Measurements from ENCODE around the gene C8B. TPM values are rescaled to one million over a fixed set of nuclear protein-coding genes. Genes with fewer than 3 reads are reported as not detected.

C8B gene
- total RNA-seq, 1 experiment from 2014 or later = not detected

DNA sequence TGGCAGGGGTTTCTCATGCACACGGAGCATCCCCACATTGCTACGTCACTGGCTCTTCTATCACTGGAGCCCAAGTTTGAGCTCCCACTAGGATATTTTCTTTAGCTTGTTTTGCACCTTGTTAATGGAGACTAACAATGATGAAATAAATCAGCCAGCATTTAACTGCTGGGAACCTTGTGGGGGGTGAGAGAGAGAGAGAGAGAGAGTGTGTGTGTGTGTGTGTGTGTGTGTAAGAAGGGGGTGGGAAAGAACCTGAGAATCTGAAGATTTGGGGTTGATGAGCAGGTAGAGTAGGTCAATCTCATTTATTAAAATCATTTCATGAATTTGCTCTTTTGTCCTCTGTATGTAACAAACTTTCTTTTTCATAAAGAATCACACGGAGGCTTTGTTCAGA is 624 bp downstream of the C8B start:
- H3K23ac ChIP-seq (ENCODE audit: insufficient read length, low read depth, low read length) = no peak overlapping the region
- Mint-ChIP-seq H3K27me3 (ENCODE audit: low read depth) (peaks cover 2% of the 10 kb centered on the region; the same call in 1 of the 2 replicates), H3K27ac (no peak overlapping the region), H3K4me3 (no peak overlapping the region), H3K36me3 (ENCODE audit: insufficient read depth in 1 of 3, low read depth in 3 of 3) (no peaks in the 10 kb centered on the region), H3K9me3 (no peaks in the 10 kb centered on the region), H3K4me1 (0 out of 4 replicates have a peak, but pooled peaks cover 0 to 5% of the 10 kb centered on the region in 2 experiments)
- H3K79me2 ChIP-seq (ENCODE audit: insufficient read depth, low read length) = no peaks in the 10 kb centered on the region
- no peak overlapping the region for H3K4ac ChIP-seq (ENCODE audit: low read depth, low read length)
- H3K23me2 ChIP-seq (ENCODE audit: insufficient read length, low read depth, low read length, poor library complexity, severe bottlenecking) = no peaks in the 10 kb centered on the region
- H3K79me1 ChIP-seq (ENCODE audit: insufficient read depth, low read depth, low read length, poor library complexity, severe bottlenecking) = no peaks in the 10 kb centered on the region
- H4K20me1 ChIP-seq (ENCODE audit: control insufficient read depth, insufficient read depth, insufficient read length) = no peaks in the 10 kb centered on the region
- no peak overlapping the region for H3K9ac ChIP-seq (ENCODE audit: extremely low read depth, insufficient read length, low read length)
- H3K14ac ChIP-seq (ENCODE audit: insufficient read depth, low read length) = no peak overlapping the region
- H2BK20ac ChIP-seq (ENCODE audit: low read depth, low read length, poor library complexity, severe bottlenecking) = no peak overlapping the region
- H4K8ac ChIP-seq (replicated peaks; ENCODE audit: insufficient read length, low read depth, low read length) = no peak overlapping the region
- no peak overlapping the region for H4K91ac ChIP-seq (ENCODE audit: insufficient read length, low read depth, low read length)
- H3T11ph ChIP-seq (ENCODE audit: low read length) = no peak overlapping the region
- H4K5ac ChIP-seq (ENCODE audit: insufficient read length, low read depth, low read length) = no peak overlapping the region
- no peak overlapping the region for H3K18ac ChIP-seq (ENCODE audit: insufficient read length, low read depth, low read length)
- no peak overlapping the region for H2BK15ac ChIP-seq (ENCODE audit: low read depth, low read length)
- no peak overlapping the region for H2BK120ac ChIP-seq (ENCODE audit: low read depth, low read length, poor library complexity, severe bottlenecking)
- H3K4me2 ChIP-seq (ENCODE audit: insufficient read depth, insufficient read length, low read length) = no peak overlapping the region
- WGBS (ENCODE audit: extremely low coverage, insufficient read length, low lambda C conversion rate) = no CpG with 5 or more reads among the region's 3 CpGs
- H2AK5ac ChIP-seq (ENCODE audit: insufficient read length, low read length) = no peak overlapping the region
- no peaks in the 10 kb centered on the region for H3K27me3 ChIP-seq (ENCODE audit: insufficient read depth, low read length)
- TF ChIP-seq CTCF (conservative IDR thresholded peaks at IDR 0.05) = no peak
- H3K56ac ChIP-seq (ENCODE audit: insufficient read length, low read depth, low read length) = no peak overlapping the region
- no peak for DNase-seq
- H2AFZ ChIP-seq (ENCODE audit: low read length) = no peak overlapping the region
- H3K27ac ChIP-seq (ENCODE audit: insufficient read length, low read depth, low read length) = no peak overlapping the region
- H2BK12ac ChIP-seq (ENCODE audit: insufficient read length, low read depth, low read length) = no peak overlapping the region
- H2BK5ac ChIP-seq (ENCODE audit: insufficient read length, low read length) = no peak overlapping the region
- H3K9me3 ChIP-seq (ENCODE audit: control insufficient read depth, low read depth, low read length) = no peaks in the 10 kb centered on the region
- no peaks in the 10 kb centered on the region for H3K4me1 ChIP-seq (ENCODE audit: insufficient read depth, low read length)

Measured in H9 (cell line).